ENCODE measurements around the gene SKA2. TPM values are rescaled to one million over a fixed set of nuclear protein-coding genes. Genes with fewer than 3 reads are reported as not detected.

The SKA2 gene
- total RNA-seq, 6 experiments from 2014 or later = 12.2 to 23.1 (median 13.5) TPM

MicroRNAs within 50 kb of the gene (microRNA counts, 767-probe panel; counts per million panel counts)
- 237 counts per million for microRNA hsa-miR-301a-3p
- 237 counts per million for microRNA hsa-miR-454-3p

Small RNA genes lying within 50 kb of the gene (microRNA-seq; reads per million reads assigned to microRNA genes)
- gene MIR301A = 33.5 to 67.6 reads per million in 2 donors
- gene MIR454 = 918 to 1,171 reads per million in 2 donors

Small RNA genes lying within 50 kb of the gene (small RNA-seq; reads per million reads assigned to genes)
- gene MIR301A (16.1 to 17.7 reads per million in 2 experiments), gene MIR454 (6.1 to 8.3 reads per million in 2 experiments), gene RNU2-58P (0 reads per million in 2 experiments)

Other genes with a start within 250 kb of the SKA2 start
- 10 to 100 TPM in 1 of 6 experiments, 1 to 10 TPM in 5; 7.2 to 11.0 (median 9.0) TPM for gene TRIM37, start 48.3 kb downstream of the SKA2 start, total RNA-seq
- gene PRR11, start 560 bp upstream of the SKA2 start, total RNA-seq = 1 to 10 TPM in 1 of 6 experiments, under 1 TPM in 5; 0.49 to 1.9 (median 0.54) TPM
- gene SMG8, start 54.8 kb upstream of the SKA2 start, total RNA-seq = 1 to 10 TPM; 5.3 to 7.9 (median 7.3) TPM
- gene GDPD1, start 65.3 kb upstream of the SKA2 start, total RNA-seq = 1 to 10 TPM in 5 of 6 experiments, under 1 TPM in 1; 0.71 to 5.8 (median 1.2) TPM
- gene YPEL2, start 176.5 kb upstream of the SKA2 start, total RNA-seq = 10 to 100 TPM in 4 of 6 experiments, 1 to 10 TPM in 2; 9.2 to 23.3 (median 15.2) TPM

Data from right lobe of liver (tissue), 5 donors.